ENCODE measurements around the gene SDR9C7. TPM values are rescaled to one million over a fixed set of nuclear protein-coding genes. Genes with fewer than 3 reads are reported as not detected.
"Not testable (repeated sequence)": the region's sequence is repeated elsewhere in the genome, so short reads cannot be mapped to it uniquely, and the experiment has no call there.

The SDR9C7 gene
- total RNA-seq, 1 donor from 2014 or later: not detected

- DNase-seq (ENCODE audit: low read depth): not testable (repeated sequence)
Measured at GRCh38 chr12:56965124-56965523, 30.9 kb upstream of the SDR9C7 start.

GRCh38 chr12:56963557-56963956, 29.3 kb upstream of the SDR9C7 start:
- not testable (repeated sequence) for H4K20me1 ChIP-seq (ENCODE audit: insufficient read depth, low read length); H3K4me1 Mint-ChIP-seq (ENCODE audit: low read depth, unreplicated experiment); H2AFZ ChIP-seq (ENCODE audit: low read depth, low read length); H3K27me3 ChIP-seq (ENCODE audit: insufficient read depth, low read length); H3K9ac ChIP-seq (ENCODE audit: low read length); H3K36me3 Mint-ChIP-seq (ENCODE audit: low read depth, unreplicated experiment); H3K79me2 ChIP-seq (ENCODE audit: insufficient read depth, low read length); FAIRE-seq; H3K36me3 ChIP-seq (ENCODE audit: insufficient read depth, low read length); H3K4me3 Mint-ChIP-seq (ENCODE audit: unreplicated experiment); DNase-seq (ENCODE audit: low read depth); H3K27ac ChIP-seq (ENCODE audit: low read depth, low read length); H3K4me3 ChIP-seq (ENCODE audit: insufficient read depth, low read depth, low read length); H3K4me2 ChIP-seq (ENCODE audit: low read length); H3K27ac Mint-ChIP-seq (ENCODE audit: unreplicated experiment); H3K9me3 ChIP-seq (ENCODE audit: insufficient read depth, low read depth, low read length); H3K4me1 ChIP-seq (ENCODE audit: insufficient read depth, low read length)
- H3K9me3 Mint-ChIP-seq (ENCODE audit: unreplicated experiment): peaks cover 28% of the 10 kb centered on the region
- peaks cover 28% of the 10 kb centered on the region for H3K27me3 Mint-ChIP-seq (ENCODE audit: low read depth, unreplicated experiment)

More at GRCh38 chr12:56965124-56965523, 30.9 kb upstream of the SDR9C7 start:
- H3K79me2 ChIP-seq (ENCODE audit: insufficient read depth, low read length); H3K9ac ChIP-seq (ENCODE audit: low read length); H3K4me3 ChIP-seq (ENCODE audit: insufficient read depth, low read depth, low read length); H3K36me3 ChIP-seq (ENCODE audit: insufficient read depth, low read length); H2AFZ ChIP-seq (ENCODE audit: low read depth, low read length); H3K9me3 ChIP-seq (ENCODE audit: insufficient read depth, low read depth, low read length); H3K36me3 Mint-ChIP-seq (ENCODE audit: low read depth, unreplicated experiment); FAIRE-seq; H3K27ac ChIP-seq (ENCODE audit: low read depth, low read length); H3K27ac Mint-ChIP-seq (ENCODE audit: unreplicated experiment); H4K20me1 ChIP-seq (ENCODE audit: insufficient read depth, low read length); H3K4me1 ChIP-seq (ENCODE audit: insufficient read depth, low read length); H3K27me3 ChIP-seq (ENCODE audit: insufficient read depth, low read length); H3K4me3 Mint-ChIP-seq (ENCODE audit: unreplicated experiment); H3K4me2 ChIP-seq (ENCODE audit: low read length); H3K4me1 Mint-ChIP-seq (ENCODE audit: low read depth, unreplicated experiment): not testable (repeated sequence)
- H3K27me3 Mint-ChIP-seq (ENCODE audit: low read depth, unreplicated experiment): peaks cover 28% of the 10 kb centered on the region
- peaks cover 27% of the 10 kb centered on the region for H3K9me3 Mint-ChIP-seq (ENCODE audit: unreplicated experiment)

- H3K4me1 ChIP-seq (ENCODE audit: insufficient read depth, low read length); H3K4me2 ChIP-seq (ENCODE audit: low read length); H3K27ac Mint-ChIP-seq (ENCODE audit: unreplicated experiment); H3K4me1 Mint-ChIP-seq (ENCODE audit: low read depth, unreplicated experiment); H3K36me3 ChIP-seq (ENCODE audit: insufficient read depth, low read length); H3K9me3 ChIP-seq (ENCODE audit: insufficient read depth, low read depth, low read length); H3K9ac ChIP-seq (ENCODE audit: low read length); H4K20me1 ChIP-seq (ENCODE audit: insufficient read depth, low read length); H3K79me2 ChIP-seq (ENCODE audit: insufficient read depth, low read length); H3K4me3 Mint-ChIP-seq (ENCODE audit: unreplicated experiment); H3K27ac ChIP-seq (ENCODE audit: low read depth, low read length); H3K36me3 Mint-ChIP-seq (ENCODE audit: low read depth, unreplicated experiment); H3K27me3 ChIP-seq (ENCODE audit: insufficient read depth, low read length); H2AFZ ChIP-seq (ENCODE audit: low read depth, low read length); H3K4me3 ChIP-seq (ENCODE audit: insufficient read depth, low read depth, low read length); FAIRE-seq; DNase-seq (ENCODE audit: low read depth): not testable (repeated sequence)
- peaks cover 28% of the 10 kb centered on the region for H3K9me3 Mint-ChIP-seq (ENCODE audit: unreplicated experiment)
- peaks cover 38% of the 10 kb centered on the region for H3K27me3 Mint-ChIP-seq (ENCODE audit: low read depth, unreplicated experiment)
Measured at GRCh38 chr12:56962247-56962646, 28.0 kb upstream of the SDR9C7 start.

GRCh38 chr12:56958422-56958821, 24.2 kb upstream of the SDR9C7 start:
- Mint-ChIP-seq H3K9me3 (ENCODE audit: unreplicated experiment) (peaks cover 23% of the 10 kb centered on the region), H3K4me3 (ENCODE audit: unreplicated experiment) (no peak overlapping the region), H3K27ac (ENCODE audit: unreplicated experiment) (no peak overlapping the region), H3K27me3 (ENCODE audit: low read depth, unreplicated experiment) (peaks cover 57% of the 10 kb centered on the region), H3K36me3 (ENCODE audit: low read depth, unreplicated experiment) (peaks cover 8% of the 10 kb centered on the region), H3K4me1 (ENCODE audit: low read depth, unreplicated experiment) (no peaks in the 10 kb centered on the region)
- DNase-seq (ENCODE audit: low read depth): no peak
- Histone ChIP-seq H3K4me1 (ENCODE audit: insufficient read depth, low read length) (no peaks in the 10 kb centered on the region), H3K4me3 (ENCODE audit: insufficient read depth, low read depth, low read length) (no peak overlapping the region), H3K27ac (ENCODE audit: low read depth, low read length) (no peak overlapping the region), H3K79me2 (ENCODE audit: insufficient read depth, low read length) (no peaks in the 10 kb centered on the region), H3K4me2 (ENCODE audit: low read length) (no peak overlapping the region), H3K36me3 (ENCODE audit: insufficient read depth, low read length) (no peaks in the 10 kb centered on the region), H3K9ac (ENCODE audit: low read length) (no peak overlapping the region), H3K27me3 (ENCODE audit: insufficient read depth, low read length) (no peaks in the 10 kb centered on the region), H4K20me1 (ENCODE audit: insufficient read depth, low read length) (no peaks in the 10 kb centered on the region), H3K9me3 (ENCODE audit: insufficient read depth, low read depth, low read length) (no peaks in the 10 kb centered on the region), H2AFZ (ENCODE audit: low read depth, low read length) (no peak overlapping the region)
- TF ChIP-seq CTCF (IDR thresholded peaks at IDR 0.05; ENCODE audit: insufficient read depth, low read depth, low read length) (no peak), EZH2 (IDR thresholded peaks at IDR 0.05; ENCODE audit: insufficient read depth, low read length) (no peak)
- FAIRE-seq: no peak

Measured in astrocyte (in vitro differentiated cells and primary cell).